NCI-H1417 (cell line): Measurements from ENCODE around the gene ECHDC3.

ENCODE experiments used
- DNase-seq, 3 experiments: peaks; one replicate each; lab custom pipeline; 2025; lab: John Stamatoyannopoulos, UW

ECHDC3 gene

DNA sequence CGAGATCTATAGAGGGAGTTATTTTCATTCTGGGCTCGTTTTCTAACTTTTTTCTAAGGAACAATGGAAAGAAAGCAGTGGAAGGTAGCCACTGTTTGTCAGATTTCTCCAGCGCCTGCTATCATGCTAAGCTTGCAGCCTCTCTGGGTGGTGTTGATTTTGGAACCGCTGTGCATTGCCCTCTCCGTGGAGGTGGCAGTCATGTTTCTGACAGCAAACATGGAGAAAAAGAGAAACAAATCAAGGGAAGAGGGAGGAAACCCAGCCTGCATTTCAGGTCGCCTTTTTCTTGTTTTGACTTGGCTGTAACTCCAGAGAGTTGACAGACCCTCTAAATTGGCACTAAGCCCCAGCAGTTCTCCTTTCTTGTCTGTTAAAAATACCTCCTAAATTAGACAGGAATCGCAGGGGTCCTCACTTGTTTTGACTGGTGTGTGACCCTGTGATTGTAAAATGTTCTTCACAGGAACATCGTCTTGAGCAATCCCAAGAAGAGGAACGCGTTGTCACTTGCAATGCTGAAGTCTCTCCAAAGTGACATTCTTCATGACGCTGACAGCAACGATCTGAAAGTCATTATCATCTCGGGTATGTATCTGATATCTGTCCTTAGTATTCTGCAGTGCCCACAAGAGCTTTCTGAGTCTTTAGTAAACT lies 4.8 kb downstream of the ECHDC3 start:
- no peak for DNase-seq

DNA sequence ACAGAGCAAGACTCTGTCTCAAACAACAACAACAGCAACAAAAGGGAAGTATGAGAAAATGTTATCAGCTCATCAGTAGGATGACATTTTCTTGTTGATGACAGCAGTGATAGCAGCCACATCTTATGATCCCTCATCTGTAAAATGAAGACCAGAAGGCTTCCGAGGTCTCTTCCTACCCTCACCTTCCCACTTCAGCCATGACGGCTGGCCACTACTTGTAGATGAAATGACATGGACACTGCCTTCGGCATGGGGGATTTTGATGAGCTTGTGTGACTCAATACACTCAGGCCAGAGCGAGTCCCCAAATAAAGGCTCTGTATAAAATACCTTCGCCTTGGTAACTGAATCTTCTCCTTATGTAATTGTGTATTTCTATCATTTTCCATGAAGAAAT lies 6.7 kb downstream of the ECHDC3 start:
- DNase-seq, result no peak

DNA sequence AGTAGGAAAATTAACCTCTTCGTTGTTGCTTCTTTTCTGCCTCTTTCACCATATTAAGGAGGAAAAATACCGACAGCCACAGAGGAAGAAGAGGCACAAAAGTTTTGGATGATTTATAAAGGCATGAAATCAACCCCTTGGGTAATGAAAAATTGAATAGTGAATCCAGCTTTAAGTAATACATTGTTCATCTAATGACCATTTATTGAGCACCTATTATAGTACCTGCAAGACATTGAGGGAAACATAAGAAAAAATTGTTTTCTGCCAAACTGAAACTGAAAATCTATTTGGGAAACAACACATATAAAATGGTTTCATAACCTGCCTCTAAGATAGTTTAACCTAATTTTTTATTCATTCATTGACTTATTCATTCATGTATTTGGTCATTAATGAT lies 8.2 kb downstream of the ECHDC3 start:
- DNase-seq, result no peak

DNA sequence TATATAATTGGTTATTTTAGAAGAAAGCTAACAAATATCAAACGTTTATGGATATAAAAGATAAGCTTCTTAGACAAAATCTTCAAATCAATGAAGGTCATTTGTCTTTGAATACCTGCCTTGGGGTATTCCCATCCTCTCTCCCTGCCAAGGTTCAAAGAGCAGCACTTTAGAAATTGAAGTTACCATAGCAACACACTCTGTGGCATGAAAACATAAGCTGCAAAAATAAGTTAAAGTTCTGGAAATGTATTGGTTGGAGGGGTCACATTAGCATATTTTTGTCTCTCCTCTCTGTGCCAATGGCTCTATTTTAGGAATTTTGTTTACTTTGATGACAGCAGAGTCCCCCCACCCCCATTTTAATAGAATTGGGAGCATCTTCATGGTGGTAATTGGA lies 12.0 kb downstream of the ECHDC3 start:
- DNase-seq, result no peak

DNA sequence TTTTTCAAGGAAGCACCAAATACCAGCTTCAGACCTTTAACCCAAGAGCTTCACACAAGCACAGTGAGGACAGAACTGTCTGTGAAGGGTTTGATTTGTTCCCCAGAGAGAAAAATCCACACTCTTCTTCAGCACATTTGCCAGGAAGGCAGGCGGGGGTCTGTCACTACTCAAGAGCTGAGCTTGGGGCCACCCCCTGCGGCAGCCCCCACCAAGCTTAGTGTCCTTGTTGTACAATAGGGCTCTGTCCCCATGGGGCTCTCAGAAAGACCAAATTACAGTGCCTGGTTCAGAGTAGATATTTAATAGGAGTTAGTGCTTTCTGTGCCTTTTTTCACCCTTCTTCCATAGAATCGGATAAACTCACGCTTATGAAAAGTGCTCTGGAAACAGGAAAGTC lies 12.4 kb downstream of the ECHDC3 start:
- no peak for DNase-seq

DNA sequence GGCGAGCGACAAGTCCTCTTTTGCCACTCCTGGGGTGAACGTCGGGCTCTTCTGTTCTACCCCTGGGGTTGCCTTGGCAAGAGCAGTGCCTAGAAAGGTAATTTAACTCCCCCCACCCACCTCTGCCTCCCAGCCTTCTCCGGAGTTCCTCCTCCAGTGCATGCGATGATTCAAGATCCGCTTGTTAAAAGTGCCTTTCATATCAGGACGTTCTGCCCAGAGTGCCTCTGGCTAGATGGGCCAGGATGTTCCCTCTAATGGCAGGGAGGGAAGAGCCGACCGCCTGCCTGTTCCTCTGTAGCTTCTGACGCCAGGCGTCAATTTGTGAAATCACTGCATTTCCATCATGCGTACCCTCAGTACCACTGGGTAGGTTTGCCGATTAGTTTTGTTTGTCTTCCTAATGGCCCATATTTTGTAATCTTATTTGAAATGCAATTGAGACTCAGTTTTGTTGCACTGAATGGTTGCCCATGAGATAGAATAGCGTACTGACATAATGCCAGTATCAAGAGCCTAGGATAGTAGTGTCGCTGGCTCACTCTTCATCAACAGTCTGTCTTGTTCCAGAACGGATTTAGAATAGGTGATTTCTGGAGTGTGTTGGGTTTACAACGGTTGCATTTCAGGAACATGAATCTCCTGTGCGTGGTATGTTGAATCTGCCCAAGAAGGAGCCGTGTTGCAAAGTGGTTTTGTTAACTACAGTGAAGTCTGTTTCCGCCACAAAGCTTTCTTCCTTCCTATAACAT lies 13.5 kb downstream of the ECHDC3 start:
- no peak for DNase-seq

DNA sequence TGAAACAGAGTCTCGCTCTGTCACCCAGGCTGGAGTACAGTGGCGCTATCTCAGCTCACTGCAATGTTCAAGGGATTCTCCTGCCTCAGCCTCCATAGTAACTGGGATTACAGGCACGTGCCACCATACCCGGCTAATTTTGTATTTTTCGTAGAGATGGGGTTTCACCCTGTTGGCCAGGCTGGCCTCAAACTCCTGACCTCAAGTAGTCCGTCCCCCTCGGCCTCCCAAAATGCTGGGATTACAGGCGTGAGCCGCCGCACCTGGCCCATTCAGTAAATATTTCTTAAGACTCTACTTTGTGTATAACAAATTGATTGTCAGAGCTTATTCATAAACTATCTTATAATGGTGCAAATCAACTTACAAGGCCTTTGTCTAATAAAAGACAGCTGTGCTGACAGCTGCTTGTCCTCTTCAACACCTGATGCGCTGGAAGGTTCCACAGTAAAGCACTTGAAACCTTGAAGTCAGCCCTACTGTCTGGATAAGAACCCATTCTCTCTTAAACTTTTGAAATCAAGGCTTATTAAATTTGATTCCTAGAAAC lies 14.7 kb downstream of the ECHDC3 start:
- DNase-seq, result peak in 1 of 3 experiments; percentile 22

DNA sequence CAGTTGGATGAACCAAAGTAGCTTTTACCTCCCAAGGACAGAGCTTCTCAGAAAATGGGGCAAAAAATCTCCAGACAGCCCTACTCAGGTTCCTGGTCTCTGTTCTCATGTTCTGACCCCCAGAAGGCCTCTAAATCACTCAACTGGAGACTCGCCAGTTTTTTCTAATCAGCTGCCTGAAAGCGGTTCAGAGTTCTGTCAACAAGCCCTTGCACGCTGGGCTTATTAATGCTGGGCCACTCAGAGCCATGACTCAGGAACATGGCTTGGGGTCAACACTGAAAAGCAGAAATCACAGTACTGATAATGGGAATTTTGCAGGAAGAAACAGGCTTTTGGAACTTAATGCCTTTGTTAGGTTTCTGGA lies 15.3 kb downstream of the ECHDC3 start:
- peak; percentile 28 to 74 (median 43) for DNase-seq

DNA sequence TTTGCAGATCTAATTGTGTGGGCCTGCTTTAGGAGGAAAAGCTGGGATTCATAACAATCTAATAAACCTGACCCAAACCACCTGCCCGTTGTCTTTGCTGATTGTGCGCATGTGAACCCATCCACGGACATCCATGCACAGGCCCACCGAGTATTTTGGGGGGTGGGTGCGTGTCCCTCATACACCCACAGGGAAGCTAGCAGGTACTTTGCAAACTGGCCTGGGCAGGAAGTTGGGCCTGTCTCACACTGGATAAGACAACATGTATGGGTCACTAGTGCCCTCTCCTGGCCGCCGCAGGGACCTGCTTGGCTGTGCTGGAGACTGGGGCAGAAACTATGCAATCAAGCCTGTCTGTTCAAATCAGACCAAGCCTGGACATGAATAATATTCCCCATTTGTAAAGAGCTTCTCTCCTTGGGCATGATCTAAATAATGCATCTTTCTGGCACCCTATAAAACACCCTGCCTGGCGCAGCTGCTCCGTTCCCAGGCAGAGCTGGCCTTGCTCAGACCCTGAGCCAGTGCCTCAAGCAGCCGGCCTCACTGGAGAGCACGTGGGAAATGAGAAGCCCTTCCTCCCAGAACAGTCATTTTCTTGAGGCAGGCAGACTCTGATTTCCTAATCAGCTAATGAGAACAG lies 15.8 kb downstream of the ECHDC3 start:
- DNase-seq, result peak; percentile 47 to 78 (median 57)

DNA sequence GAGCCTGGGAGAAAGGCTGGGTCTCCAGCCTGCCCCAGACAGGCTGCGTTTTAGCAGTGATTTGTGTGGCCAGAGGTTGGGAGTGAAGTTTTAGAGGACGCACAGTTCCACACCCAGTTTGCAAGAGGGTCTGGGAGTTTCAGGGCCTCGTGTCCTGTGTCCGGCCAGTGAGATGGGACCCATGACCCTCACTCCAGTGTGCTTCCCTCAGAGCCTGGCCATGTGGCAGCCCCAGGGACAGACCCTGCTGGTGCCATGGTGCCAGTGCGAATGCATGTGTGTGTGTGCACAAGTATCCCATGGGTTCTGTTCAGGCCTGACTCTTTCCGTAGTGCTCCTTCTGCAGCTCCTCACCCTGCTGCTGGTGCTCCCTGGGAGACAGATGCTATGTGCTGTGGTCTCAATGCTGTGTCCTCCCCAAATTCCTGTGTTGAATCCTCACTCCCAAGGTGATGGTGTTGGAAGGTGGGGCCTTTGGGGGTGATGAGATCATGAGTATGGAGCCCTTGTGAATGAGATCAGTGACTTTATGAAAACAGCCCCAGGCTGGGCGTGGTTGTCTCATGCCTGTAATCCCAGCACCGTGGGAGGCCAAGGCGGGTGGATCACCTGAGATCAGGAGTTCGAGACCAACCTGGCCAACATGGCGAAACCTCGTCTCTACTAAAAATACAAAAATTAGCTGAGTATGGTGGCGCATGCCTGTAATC lies 16.5 kb downstream of the ECHDC3 start:
- DNase-seq, result no peak

DNA sequence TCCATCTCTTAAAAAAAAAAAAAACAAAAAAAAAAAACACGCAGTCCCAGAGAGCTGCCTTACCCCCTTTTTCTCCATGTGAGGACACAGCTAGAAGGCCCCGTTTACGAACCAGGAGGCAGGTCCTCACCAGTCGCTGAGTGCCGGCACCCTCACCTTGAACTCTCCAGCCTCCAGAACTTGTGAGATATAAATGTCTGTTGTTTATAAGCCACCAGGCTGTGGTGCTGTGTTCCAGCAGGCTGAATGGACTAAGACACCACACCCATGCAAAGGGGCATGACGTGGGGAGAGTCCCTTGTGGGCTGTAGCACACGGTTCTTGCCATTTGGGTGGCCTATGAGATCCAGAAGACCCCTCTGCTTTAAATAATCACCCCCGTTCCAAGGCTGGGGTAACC lies 17.2 kb downstream of the ECHDC3 start:
- no peak for DNase-seq

DNA sequence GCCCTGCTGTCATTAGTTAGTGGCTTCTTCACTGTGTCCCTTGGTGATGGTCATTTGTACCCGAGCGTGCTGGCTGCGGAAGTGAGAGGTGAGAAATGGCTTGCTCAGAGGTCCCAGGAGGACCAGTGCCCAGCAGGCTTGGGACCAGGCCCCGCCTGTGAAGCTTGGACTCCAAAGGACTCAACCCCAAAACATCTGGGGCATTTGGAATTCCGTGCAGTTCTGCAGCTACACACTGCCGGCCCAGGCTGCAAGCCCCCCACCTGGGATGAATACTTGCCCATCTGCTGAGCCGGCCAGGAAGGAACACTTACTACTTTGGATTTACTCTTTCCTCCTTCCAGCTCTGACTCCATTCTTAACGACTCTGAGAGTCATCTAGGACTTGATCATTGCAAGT lies 18.0 kb downstream of the ECHDC3 start:
- DNase-seq, result no peak

DNA sequence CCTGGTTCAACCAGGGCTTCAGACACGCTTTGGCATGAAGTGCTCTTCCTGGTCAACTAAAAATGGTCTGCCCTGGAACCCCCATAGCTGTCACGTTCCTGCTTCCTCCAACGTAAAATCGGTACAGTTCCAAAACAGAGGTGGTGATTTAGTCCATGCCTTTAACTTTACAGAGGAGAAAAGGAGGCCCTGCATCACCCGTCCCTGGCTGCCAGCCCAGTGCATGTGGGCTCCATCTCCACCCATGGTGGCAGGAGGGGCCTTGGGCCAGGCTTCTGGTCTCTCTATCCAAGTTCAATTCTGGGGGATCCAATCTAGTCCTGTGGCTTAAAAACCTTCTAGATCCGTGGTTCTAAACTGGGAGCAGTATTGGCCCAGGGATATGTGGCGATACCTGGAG lies 18.7 kb downstream of the ECHDC3 start:
- DNase-seq, result no peak

DNA sequence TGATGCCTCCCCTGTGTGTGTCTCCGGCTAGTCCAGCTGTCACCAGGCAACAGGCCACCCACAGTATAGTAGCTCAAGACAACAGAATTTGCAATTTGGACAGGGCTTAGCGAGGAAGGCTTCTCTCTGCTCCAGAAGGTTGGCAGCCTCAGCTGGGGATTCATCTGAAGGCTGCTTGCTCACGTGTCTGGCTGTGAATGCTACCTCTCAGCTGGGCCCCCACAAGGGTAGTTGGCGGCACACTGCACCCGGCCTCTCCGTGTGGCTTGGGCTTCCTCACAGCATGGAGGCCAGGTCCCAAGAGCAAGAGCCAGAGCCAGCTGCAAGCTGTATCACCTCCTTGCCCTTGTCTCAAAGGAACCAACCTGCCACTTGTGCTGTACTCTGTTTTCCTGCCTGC lies 19.2 kb downstream of the ECHDC3 start:
- no peak for DNase-seq

DNA sequence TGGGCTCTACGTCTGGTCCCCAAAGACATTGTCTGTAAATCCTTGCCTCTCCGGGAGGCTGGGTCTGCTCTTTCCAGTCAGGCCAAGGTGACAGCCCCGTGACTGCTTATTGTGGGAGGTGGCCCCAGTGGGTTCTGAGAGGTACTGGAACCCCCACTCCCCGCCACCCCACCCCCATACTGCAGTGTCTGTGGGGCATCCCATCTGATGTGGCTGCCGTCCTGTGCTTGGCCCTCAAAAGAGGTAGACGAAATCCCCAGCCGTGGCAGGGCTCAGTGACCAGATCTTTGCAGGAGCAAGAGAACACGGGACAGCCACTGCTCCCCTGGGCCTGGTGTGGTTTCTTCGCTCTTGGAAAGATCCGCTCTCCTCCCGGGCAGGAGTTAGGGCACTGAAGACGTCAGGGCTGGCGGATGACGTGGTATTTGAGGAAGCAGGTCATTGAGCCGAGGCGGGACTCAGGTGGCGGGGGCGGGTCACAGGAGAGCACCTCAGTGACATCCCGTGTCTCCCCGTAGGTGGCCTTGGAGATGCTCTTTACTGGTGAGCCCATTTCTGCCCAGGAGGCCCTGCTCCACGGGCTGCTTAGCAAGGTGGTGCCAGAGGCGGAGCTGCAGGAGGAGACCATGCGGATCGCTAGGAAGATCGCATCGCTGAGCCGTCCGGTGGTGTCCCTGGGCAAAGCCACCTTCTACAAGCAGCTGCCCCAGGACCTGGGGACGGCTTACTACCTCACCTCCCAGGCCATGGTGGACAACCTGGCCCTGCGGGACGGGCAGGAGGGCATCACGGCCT lies 20.7 kb downstream of the ECHDC3 start:
- no peak for DNase-seq

DNA sequence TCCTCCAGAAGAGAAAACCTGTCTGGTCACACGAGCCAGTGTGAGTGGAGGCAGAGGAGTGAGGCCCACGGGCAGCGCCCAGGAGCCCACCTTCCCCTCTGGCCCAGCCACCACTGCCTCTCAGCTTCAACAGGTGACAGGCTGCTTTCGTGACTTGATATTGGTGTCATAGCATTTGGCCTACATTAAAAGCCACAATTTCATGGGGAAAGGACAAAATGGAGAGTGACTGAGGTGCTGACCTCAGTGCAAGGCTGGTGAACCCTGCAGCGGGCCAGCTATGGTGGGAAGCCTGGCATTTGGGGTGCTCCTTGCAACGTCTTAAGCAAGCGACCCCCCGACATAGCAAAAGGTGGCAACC lies 21.3 kb downstream of the ECHDC3 start:
- no peak for DNase-seq

DNA sequence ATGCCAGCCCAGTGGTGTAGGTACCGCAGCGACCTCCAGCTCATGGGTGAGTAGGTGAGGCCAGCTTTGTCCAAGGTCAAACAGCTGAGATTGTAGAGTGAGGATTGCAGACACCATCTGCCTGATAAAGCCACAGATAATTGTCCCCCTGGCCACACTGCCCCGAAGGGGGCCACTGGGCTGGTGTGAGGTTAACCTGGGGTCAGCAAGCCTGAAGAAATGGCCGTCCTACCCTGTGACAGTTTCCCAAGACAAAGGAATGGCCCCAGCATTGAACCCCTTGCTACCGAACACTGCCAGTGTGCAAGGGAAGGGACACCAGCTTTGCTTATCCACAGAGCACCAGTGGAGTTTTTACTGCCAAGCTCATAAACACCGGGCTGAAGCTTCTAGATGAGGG lies 23.0 kb downstream of the ECHDC3 start:
- DNase-seq, result no peak

DNA sequence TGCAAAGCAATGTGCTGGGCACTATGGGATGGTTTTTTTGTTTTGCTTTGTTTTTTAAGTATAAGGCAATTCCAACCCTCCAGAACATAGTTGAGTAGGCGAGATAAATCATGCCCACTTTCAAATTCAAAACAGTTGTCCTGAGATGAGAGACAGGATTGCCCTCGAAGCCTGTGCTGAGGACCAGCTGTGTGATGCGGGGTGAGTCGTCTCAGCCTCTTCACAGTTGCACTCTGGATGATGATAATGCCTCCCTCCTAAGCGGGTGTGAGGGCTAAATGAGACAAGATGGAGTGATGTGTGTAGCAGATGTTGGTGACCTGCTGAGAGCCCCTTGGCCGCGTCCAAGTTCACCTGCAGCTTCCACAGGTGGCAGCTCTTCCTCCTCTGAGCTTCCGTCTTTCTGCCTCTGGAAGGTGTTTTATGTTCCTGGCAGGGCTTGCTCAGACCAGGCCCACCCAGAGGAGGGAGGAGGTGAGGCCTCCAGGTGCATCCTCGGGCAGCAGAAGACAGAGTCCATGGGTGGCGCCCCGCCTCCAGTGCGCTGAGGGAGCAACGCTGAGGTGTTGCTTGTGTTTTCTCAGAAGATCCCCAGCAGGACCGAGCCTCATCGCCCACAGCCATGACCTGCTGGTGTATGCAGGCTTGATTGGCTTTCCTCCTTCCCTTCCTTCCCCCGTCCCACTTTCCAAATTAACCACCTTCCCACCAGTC lies 30.6 kb downstream of the ECHDC3 start:
- DNase-seq, result peak in 1 of 3 experiments; percentile 28

DNA sequence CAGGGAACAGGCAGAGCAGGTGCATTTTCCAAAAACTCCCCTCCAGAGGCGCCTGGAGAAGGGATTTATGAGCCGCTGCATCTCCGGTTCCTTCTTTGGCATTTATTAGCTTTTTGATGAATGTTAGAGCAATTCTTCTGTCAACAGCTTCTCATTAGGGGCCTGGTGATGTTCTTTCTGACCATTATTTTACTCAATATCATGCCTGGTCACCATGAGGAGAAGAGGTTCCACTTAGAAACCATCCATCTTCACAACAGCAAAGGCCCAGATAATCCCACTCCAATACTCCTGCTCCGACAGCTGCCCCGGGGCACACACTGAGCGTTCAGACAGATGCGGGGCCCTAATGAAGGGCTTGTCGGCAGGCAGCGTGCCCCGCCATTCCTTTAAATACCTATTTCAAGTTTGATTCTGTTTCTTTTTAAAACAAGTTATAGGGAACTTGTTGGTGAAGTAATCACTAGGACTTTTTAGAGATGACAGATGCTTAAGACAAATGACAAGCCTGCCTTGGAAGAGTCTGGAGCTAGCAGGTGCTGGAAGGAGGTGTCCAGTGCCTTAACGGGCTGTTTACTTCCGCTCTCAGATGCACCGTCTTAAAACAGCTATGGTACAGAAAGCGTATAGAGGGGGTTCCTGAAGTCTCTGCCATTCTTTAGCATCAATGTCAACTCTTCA lies 31.7 kb downstream of the ECHDC3 start:
- peak in 2 of 3 experiments; percentile 14 to 57 for DNase-seq

DNA sequence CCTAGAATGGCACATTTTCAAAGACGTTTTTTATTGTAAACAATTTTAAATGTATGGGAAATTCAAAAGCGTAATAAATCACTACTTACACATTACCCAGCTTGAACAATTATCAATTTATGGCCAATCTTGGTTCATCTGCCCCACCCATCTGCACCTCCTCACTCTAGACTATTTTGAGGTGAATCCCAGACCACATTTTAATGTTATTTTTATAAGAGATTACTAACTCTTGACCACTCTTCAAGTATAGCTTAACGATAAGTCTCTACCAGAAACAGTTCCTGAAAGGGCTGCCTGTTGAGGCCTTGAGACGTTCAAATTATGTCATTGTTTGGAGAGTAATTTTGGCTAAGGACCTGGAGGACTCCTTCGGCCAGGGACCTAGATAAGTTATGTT lies 33.2 kb downstream of the ECHDC3 start:
- peak in 2 of 3 experiments; percentile 1 to 2 for DNase-seq
